Stomach (tissue), 9 donors: ENCODE data around the gene PRL. TPM values are rescaled to one million over a fixed set of nuclear protein-coding genes. Genes with fewer than 3 reads are reported as not detected.
A peak's percentile ranks its signal among the peaks of the same experiment; 100 is the strongest.

ENCODE experiments used
- DNase-seq, 2 donors: peaks; one replicate each; pipeline versions ENCODE4 v3.0.0 to v3.0.0-alpha.2; 2013 to 2019
- H3K27ac ChIP-seq, 5 donors: fragments of 200-600 bp in 4 of 5; sonication (generic) in 4 of 5; one replicate each; pipeline ENCODE4 v1.5.1; 2013 to 2019; ENCODE audit warnings: mild to moderate bottlenecking in 1 of 5, moderate library complexity in 1 of 5
- H3K27me3 ChIP-seq, 3 donors: fragments of 200-600 bp; sonication (generic); one replicate each; pipeline ENCODE4 v1.5.1; 2017 to 2019; ENCODE audit warnings: mixed run types in 1 of 3
- H3K36me3 ChIP-seq, 4 donors: fragments of 200-600 bp; sonication (generic); 1 replicate in 3 of 4; 2 replicates in 1 of 4; pipeline ENCODE4 v1.5.1; 2016 to 2019
- H3K4me1 ChIP-seq, 4 donors: fragments of 200-600 bp; sonication (generic); one replicate each; pipeline ENCODE4 v1.5.1; 2016 to 2019
- H3K4me3 ChIP-seq, 4 donors: fragments of 200-600 bp; sonication (generic) in 3 of 4; one replicate each; pipeline ENCODE4 v1.5.1; 2016 to 2019; ENCODE audit warnings: mild to moderate bottlenecking in 1 of 4
- H3K9me3 ChIP-seq, 4 donors: fragments of 200-600 bp; sonication (generic); one replicate each; pipeline ENCODE4 v1.5.1; 2016 to 2019
- CTCF ChIP-seq, 7 experiments: fragments of 450-650 bp in 4 of 7; fragments of 200-600 bp in 3 of 7; sonication (generic) in 3 of 7; IDR thresholded peaks; one replicate each; pipeline ENCODE4 v1.5.1; 2016 to 2019; ENCODE audit warnings: antibody characterized with exemption in 7 of 7, control low read depth in 2 of 7, mild to moderate bottlenecking in 1 of 7
- EP300 ChIP-seq: sonication (generic); formaldehyde crosslinking; IDR thresholded peaks from one replicate; pipeline ENCODE4 v1.6.1; 2017; ENCODE audit warnings: antibody characterized with exemption
- POLR2A ChIP-seq, 4 donors: fragments of 450-650 bp; IDR thresholded peaks; one replicate each; pipeline ENCODE4 v1.6.1; 2016; ENCODE audit warnings: antibody characterized with exemption in 4 of 4, control low read depth in 2 of 4, mild to moderate bottlenecking in 1 of 4, moderate library complexity in 1 of 4
- POLR2AphosphoS5 ChIP-seq, 3 donors: sonication (generic); formaldehyde crosslinking; IDR thresholded peaks; one replicate each; pipeline ENCODE4 v1.6.1; 2016; ENCODE audit warnings: antibody characterized with exemption in 3 of 3
- WGBS, 5 donors: extraction: QIAGEN DNeasy Blood & Tissue Kit in 3 of 5; methylation state at CpG; one replicate each; pipeline versions ENCODE4 v1.1.5 to v1.1.7; 2013 to 2018; 5-methylcytosine and 5-hydroxymethylcytosine counted together
- intact Hi-C: fragments of 100-400 bp; cut with DNase I; formaldehyde crosslinking; loops from one replicate; pipeline ENCODE4 v1.15.1; 2023; ENCODE audit warnings: low total_unique reads
- polyA plus RNA-seq, 3 donors: library from polyadenylated mRNA; stranded (reverse); fragments of 200-250 nt; gene quantifications; one replicate each; pipeline ENCODE4 v1.2.3, GENCODE V29; 2013
- total RNA-seq, 5 donors: library from RNA; depleted of rRNA; stranded (reverse); fragments of >200 nt; gene quantifications; one replicate each; pipeline versions ENCODE4 v1.1.0 to v1.2.3, GENCODE V29; 2014 to 2016
- donor health status: healthy with polysubstance abuse.
- donor health status: Bipolar disorder and iron deficiency.
- donor health status: healthy.

PRL gene
- total and polyA plus RNA-seq, 8 donors = not detected

GRCh38 chr6:22298475-22298890 lies 1.6 kb upstream of the PRL start:
- TF ChIP-seq POLR2A (IDR thresholded peaks at IDR 0.05) (no peak), CTCF (IDR thresholded peaks at IDR 0.05) (no peak), EP300 (no peak), POLR2AphosphoS5 (IDR thresholded peaks at IDR 0.05) (no peak)
- Histone ChIP-seq H3K36me3 (no peaks in the 10 kb centered on the region), H3K27me3 (no peaks in the 10 kb centered on the region), H3K27ac (no peak overlapping the region), H3K4me1 (peaks cover 0 to 8% (median 0%) of the 10 kb centered on the region in 4 donors), H3K9me3 (no peaks in the 10 kb centered on the region), H3K4me3 (no peak overlapping the region)
- intact Hi-C loops = no loop called here
- DNase-seq = no peak
- 63 to 84% (median 76%) methylated on average over 1 of the region's 1 CpG for WGBS, 5 donors

- Histone ChIP-seq H3K4me1 (peaks cover 0 to 8% (median 0%) of the 10 kb centered on the region in 4 donors), H3K27ac (no peak overlapping the region), H3K36me3 (no peaks in the 10 kb centered on the region), H3K27me3 (no peaks in the 10 kb centered on the region), H3K4me3 (no peak overlapping the region), H3K9me3 (no peaks in the 10 kb centered on the region)
- no peak for DNase-seq
- WGBS, 5 donors = 58 to 84% (median 73%) methylated on average over 1 of the region's 1 CpG
- TF ChIP-seq POLR2A (IDR thresholded peaks at IDR 0.05) = no peak
- TF ChIP-seq POLR2AphosphoS5 (IDR thresholded peaks at IDR 0.05) = no peak
- no peak for TF ChIP-seq EP300
- TF ChIP-seq CTCF (IDR thresholded peaks at IDR 0.05) = no peak
- intact Hi-C loops = no loop called here
These were observed 769 bp downstream of the PRL start for GRCh38 chr6:22296067-22296466.

GRCh38 chr6:22295145-22295544 lies 1.7 kb downstream of the PRL start:
- intact Hi-C loops = no loop called here

GRCh38 chr6:22294301-22294700 lies 2.5 kb downstream of the PRL start:
- TF ChIP-seq CTCF (IDR thresholded peaks at IDR 0.05) (no peak), POLR2AphosphoS5 (IDR thresholded peaks at IDR 0.05) (no peak), EP300 (no peak), POLR2A (IDR thresholded peaks at IDR 0.05) (no peak)

More at GRCh38 chr6:22295145-22295544, 1.7 kb downstream of the PRL start:
- 53 to 68% (median 63%) methylated on average over 9 of the region's 9 CpGs for WGBS, 5 donors
- no peak overlapping the region for H3K4me3 ChIP-seq
- no peaks in the 10 kb centered on the region for H3K36me3 ChIP-seq
- H3K27ac ChIP-seq = no peak overlapping the region
- no peaks in the 10 kb centered on the region for H3K27me3 ChIP-seq
- peak in 1 of 2 donors; percentile 27 for DNase-seq
- TF ChIP-seq POLR2A (IDR thresholded peaks at IDR 0.05) = no peak
- no peak for TF ChIP-seq CTCF (IDR thresholded peaks at IDR 0.05)
- no peak for TF ChIP-seq POLR2AphosphoS5 (IDR thresholded peaks at IDR 0.05)
- peaks cover 0 to 8% (median 0%) of the 10 kb centered on the region in 4 donors for H3K4me1 ChIP-seq
- no peaks in the 10 kb centered on the region for H3K9me3 ChIP-seq

More at GRCh38 chr6:22294301-22294700, 2.5 kb downstream of the PRL start:
- Histone ChIP-seq H3K4me3 (no peak overlapping the region), H3K36me3 (no peaks in the 10 kb centered on the region), H3K4me1 (peaks cover 0 to 8% (median 0%) of the 10 kb centered on the region in 4 donors), H3K27me3 (no peaks in the 10 kb centered on the region), H3K27ac (no peak overlapping the region), H3K9me3 (no peaks in the 10 kb centered on the region)
- intact Hi-C loops = no loop called here
- peak in 1 of 2 donors; percentile 31 for DNase-seq
- WGBS, 5 donors = 70 to 82% (median 76%) methylated on average over 17 of the region's 17 CpGs
